MM.1S (cell line): ENCODE measurements around the gene OPRM1.

Experiments used
- DNase-seq: peaks from one replicate; pipeline ENCODE4 v3.0.0-alpha.2; 2015
- H2AFZ ChIP-seq: fragments of 300-600 bp; sonication (generic); 2 replicates; pipeline ENCODE4 v1.6.0; 2016; ENCODE audit warnings: antibody characterized with exemption, low read length
- H3F3A ChIP-seq: fragments of 300-600 bp; sonication (generic); 2 replicates; pipeline ENCODE4 v1.6.1; 2016; ENCODE audit warnings: mild to moderate bottlenecking, antibody characterized with exemption, low read length, moderate library complexity, mixed read lengths; ENCODE audit not compliant: insufficient read depth
- H3K27ac ChIP-seq: fragments of 300-600 bp; sonication (generic); 2 replicates; pipeline ENCODE4 v1.5.1; 2016; ENCODE audit warnings: mild to moderate bottlenecking, low read length
- H3K27me3 ChIP-seq: fragments of 300-600 bp; sonication (generic); replicated peaks from 2 replicates; pipeline ENCODE4 v1.6.0; 2016; ENCODE audit warnings: low read length; ENCODE audit not compliant: insufficient read depth
- H3K36me3 ChIP-seq: fragments of 300-600 bp; sonication (generic); replicated peaks from 2 replicates; pipeline ENCODE4 v1.6.1; 2016; ENCODE audit warnings: mild to moderate bottlenecking, low read length, mixed read lengths; ENCODE audit not compliant: insufficient read depth
- H3K4me1 ChIP-seq: fragments of 300-600 bp; sonication (generic); 2 replicates; pipeline ENCODE4 v1.6.1; 2016; ENCODE audit warnings: low read length, mixed read lengths
- H3K4me2 ChIP-seq: fragments of 300-600 bp; sonication (generic); 2 replicates; pipeline ENCODE4 v1.6.0; 2016; ENCODE audit warnings: low read depth, low read length
- H3K4me3 ChIP-seq: fragments of 300-600 bp; sonication (generic); 2 replicates; pipeline ENCODE4 v1.5.1; 2016; ENCODE audit warnings: low read length, mixed read lengths
- H3K79me2 ChIP-seq: fragments of 300-600 bp; sonication (generic); 2 replicates; pipeline ENCODE4 v1.6.1; 2016; ENCODE audit warnings: mixed run types, low read length, mixed read lengths
- H3K9ac ChIP-seq: fragments of 300-600 bp; sonication (generic); 2 replicates; pipeline ENCODE4 v1.6.1; 2016; ENCODE audit warnings: low read length, mixed read lengths
- H3K9me2 ChIP-seq: fragments of 300-600 bp; sonication (generic); replicated peaks from 2 replicates; pipeline ENCODE4 v1.6.1; 2016; ENCODE audit warnings: mild to moderate bottlenecking, low read length, mixed read lengths; ENCODE audit not compliant: insufficient read depth
- H3K9me3 ChIP-seq: fragments of 300-600 bp; sonication (generic); replicated peaks from 2 replicates; pipeline ENCODE4 v1.6.1; 2016; ENCODE audit warnings: mild to moderate bottlenecking, low read length, mixed read lengths; ENCODE audit not compliant: insufficient read depth
- H4K20me1 ChIP-seq: fragments of 300-600 bp; sonication (generic); 2 replicates; pipeline ENCODE4 v1.6.1; 2016; ENCODE audit warnings: mild to moderate bottlenecking, low read length, moderate library complexity, mixed read lengths; ENCODE audit not compliant: insufficient read depth
- EZH2 ChIP-seq: fragments of 300-600 bp; sonication (generic); optimal IDR thresholded peaks from 2 replicates; pipeline ENCODE3; 2017; ENCODE audit warnings: low read depth, mild to moderate bottlenecking, antibody characterized with exemption, low read length, mixed read lengths
- EZH2phosphoT487 ChIP-seq: fragments of 300-600 bp; sonication (generic); IDR thresholded peaks from 2 replicates; pipeline ENCODE4 v1.6.1; 2018; ENCODE audit warnings: antibody characterized with exemption, low read length
- TF ChIP-seq, protein P1 (sequence below): fragments of 300-600 bp; sonication (generic); IDR thresholded peaks from 2 replicates; pipeline ENCODE4 v1.5.1; 2016; ENCODE audit warnings: antibody characterized with exemption, low read length, mixed read lengths

Gene OPRM1

DNA sequence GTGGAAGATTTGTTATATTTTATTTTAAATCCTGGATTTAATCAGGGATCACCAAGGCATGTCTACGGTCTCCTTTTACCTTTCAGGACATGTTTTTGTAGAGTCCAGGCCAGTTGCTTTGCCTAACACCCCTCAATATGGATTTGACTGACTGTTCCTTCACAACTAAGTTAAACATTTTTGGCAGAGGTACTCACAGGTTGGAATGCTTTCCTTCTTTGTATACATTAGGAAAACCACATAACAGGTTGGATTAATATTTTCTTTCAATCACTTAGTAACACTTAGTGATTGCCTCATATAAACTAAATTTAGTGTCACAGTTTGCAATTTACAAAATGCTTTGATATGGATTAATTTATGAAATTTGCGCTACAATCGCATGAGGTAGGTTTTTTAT lies 253.0 kb downstream of the OPRM1 start:
- Histone ChIP-seq H3F3A (no peaks in the 10 kb centered on the region), H3K4me3 (no peak overlapping the region), H4K20me1 (no peaks in the 10 kb centered on the region), H3K27me3 (no peaks in the 10 kb centered on the region), H3K36me3 (no peaks in the 10 kb centered on the region), H3K4me2 (no peak overlapping the region), H3K4me1 (no peaks in the 10 kb centered on the region), H3K79me2 (no peaks in the 10 kb centered on the region), H3K27ac (no peak overlapping the region), H3K9ac (no peak overlapping the region), H3K9me2 (no peaks in the 10 kb centered on the region), H3K9me3 (no peaks in the 10 kb centered on the region), H2AFZ (no peak overlapping the region)
- TF ChIP-seq EZH2phosphoT487 (no peak), EZH2 (no peak)
- TF ChIP-seq, protein P1, sequence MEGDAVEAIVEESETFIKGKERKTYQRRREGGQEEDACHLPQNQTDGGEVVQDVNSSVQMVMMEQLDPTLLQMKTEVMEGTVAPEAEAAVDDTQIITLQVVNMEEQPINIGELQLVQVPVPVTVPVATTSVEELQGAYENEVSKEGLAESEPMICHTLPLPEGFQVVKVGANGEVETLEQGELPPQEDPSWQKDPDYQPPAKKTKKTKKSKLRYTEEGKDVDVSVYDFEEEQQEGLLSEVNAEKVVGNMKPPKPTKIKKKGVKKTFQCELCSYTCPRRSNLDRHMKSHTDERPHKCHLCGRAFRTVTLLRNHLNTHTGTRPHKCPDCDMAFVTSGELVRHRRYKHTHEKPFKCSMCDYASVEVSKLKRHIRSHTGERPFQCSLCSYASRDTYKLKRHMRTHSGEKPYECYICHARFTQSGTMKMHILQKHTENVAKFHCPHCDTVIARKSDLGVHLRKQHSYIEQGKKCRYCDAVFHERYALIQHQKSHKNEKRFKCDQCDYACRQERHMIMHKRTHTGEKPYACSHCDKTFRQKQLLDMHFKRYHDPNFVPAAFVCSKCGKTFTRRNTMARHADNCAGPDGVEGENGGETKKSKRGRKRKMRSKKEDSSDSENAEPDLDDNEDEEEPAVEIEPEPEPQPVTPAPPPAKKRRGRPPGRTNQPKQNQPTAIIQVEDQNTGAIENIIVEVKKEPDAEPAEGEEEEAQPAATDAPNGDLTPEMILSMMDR = no peak
- no peak for DNase-seq

- Histone ChIP-seq H3K4me1 (no peaks in the 10 kb centered on the region), H2AFZ (no peak overlapping the region), H3F3A (no peaks in the 10 kb centered on the region), H3K27me3 (no peaks in the 10 kb centered on the region), H3K4me3 (no peak overlapping the region), H3K9ac (no peak overlapping the region), H3K27ac (no peak overlapping the region), H4K20me1 (no peaks in the 10 kb centered on the region), H3K4me2 (no peak overlapping the region), H3K36me3 (no peaks in the 10 kb centered on the region), H3K9me3 (no peaks in the 10 kb centered on the region), H3K79me2 (no peaks in the 10 kb centered on the region), H3K9me2 (no peaks in the 10 kb centered on the region)
- DNase-seq = no peak
- TF ChIP-seq, protein P1 = no peak
- TF ChIP-seq EZH2 (no peak), EZH2phosphoT487 (no peak)
Measured at GRCh38 chr6:154292855-154293519, 253.9 kb downstream of the OPRM1 start.

GRCh38 chr6:154295733-154296132 lies 256.7 kb downstream of the OPRM1 start:
- H3K79me2 ChIP-seq = no peaks in the 10 kb centered on the region
- H3K9me2 ChIP-seq = no peaks in the 10 kb centered on the region
- H3K36me3 ChIP-seq = no peaks in the 10 kb centered on the region
- H3K9me3 ChIP-seq = no peaks in the 10 kb centered on the region
- no peaks in the 10 kb centered on the region for H3F3A ChIP-seq
- no peaks in the 10 kb centered on the region for H3K27me3 ChIP-seq
- no peak overlapping the region for H3K4me3 ChIP-seq
- H2AFZ ChIP-seq = no peak overlapping the region
- DNase-seq = no peak
- H3K27ac ChIP-seq = no peak overlapping the region
- no peaks in the 10 kb centered on the region for H4K20me1 ChIP-seq
- no peak overlapping the region for H3K9ac ChIP-seq
- no peaks in the 10 kb centered on the region for H3K4me1 ChIP-seq
- H3K4me2 ChIP-seq = no peak overlapping the region
- TF ChIP-seq, protein P1 = no peak
- TF ChIP-seq EZH2phosphoT487 = no peak
